ENCODE results near the gene CDX1. TPM values are rescaled to one million over a fixed set of nuclear protein-coding genes. Genes with fewer than 3 reads are reported as not detected.
"Not testable (repeated sequence)": the region's sequence is repeated elsewhere in the genome, so short reads cannot be mapped to it uniquely, and the experiment has no call there.

Gene CDX1
- total RNA-seq, 1 donor: 0.18 TPM

GRCh38 chr5:150224483-150225027, 58.0 kb downstream of the CDX1 start:
- TF ChIP-seq, protein P1, sequence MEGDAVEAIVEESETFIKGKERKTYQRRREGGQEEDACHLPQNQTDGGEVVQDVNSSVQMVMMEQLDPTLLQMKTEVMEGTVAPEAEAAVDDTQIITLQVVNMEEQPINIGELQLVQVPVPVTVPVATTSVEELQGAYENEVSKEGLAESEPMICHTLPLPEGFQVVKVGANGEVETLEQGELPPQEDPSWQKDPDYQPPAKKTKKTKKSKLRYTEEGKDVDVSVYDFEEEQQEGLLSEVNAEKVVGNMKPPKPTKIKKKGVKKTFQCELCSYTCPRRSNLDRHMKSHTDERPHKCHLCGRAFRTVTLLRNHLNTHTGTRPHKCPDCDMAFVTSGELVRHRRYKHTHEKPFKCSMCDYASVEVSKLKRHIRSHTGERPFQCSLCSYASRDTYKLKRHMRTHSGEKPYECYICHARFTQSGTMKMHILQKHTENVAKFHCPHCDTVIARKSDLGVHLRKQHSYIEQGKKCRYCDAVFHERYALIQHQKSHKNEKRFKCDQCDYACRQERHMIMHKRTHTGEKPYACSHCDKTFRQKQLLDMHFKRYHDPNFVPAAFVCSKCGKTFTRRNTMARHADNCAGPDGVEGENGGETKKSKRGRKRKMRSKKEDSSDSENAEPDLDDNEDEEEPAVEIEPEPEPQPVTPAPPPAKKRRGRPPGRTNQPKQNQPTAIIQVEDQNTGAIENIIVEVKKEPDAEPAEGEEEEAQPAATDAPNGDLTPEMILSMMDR (IDR thresholded peaks at IDR 0.05; ENCODE audit: insufficient read depth, low read length): no peak
- H3K4me3 ChIP-seq (ENCODE audit: low read depth, low read length): no peak overlapping the region
- DNase-seq (ENCODE audit: low read depth): peak; percentile 23

- no peak for DNase-seq (ENCODE audit: low read depth)
- no peak overlapping the region for H3K4me3 ChIP-seq (ENCODE audit: low read depth, low read length)
- TF ChIP-seq, protein P1 (IDR thresholded peaks at IDR 0.05; ENCODE audit: insufficient read depth, low read length): no peak
Measured at GRCh38 chr5:150227036-150227435, 60.5 kb downstream of the CDX1 start.

DNA sequence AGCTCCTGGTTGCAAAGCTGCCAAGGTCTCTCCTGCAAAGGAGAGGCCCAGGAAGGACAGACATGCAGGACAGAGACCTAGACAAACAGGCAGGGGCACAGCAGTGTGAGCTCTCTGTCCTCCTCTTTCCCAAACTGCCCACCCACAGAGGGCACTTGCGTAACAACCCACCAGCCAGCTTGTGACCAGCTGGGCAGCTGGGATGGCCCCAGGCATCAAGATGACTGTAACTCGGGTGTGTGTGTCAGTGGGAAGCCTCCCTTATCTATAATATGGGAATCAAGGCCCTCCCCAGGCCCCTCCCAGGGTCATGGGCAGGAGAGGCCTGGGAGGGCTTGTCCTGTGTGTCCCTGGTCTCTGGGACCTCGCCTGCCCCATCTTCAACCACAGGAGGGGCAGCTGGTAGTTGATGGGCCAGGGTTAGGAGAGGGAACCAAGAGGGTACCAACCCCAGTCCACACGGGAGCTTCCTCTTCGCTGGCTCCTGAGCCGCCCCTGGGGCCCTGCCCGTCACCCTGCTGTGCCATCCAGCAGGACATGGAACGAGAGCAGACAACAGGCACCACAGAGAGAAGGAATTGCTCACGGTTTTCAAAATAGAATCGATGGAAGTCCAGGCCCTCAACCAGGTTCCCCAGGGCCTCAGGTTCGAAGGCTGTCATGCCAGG, 61.2 kb downstream of the CDX1 start:
- no peak for DNase-seq (ENCODE audit: low read depth)
- no peak overlapping the region for H3K4me3 ChIP-seq (ENCODE audit: low read depth, low read length)
- TF ChIP-seq, protein P1 (IDR thresholded peaks at IDR 0.05; ENCODE audit: insufficient read depth, low read length): no peak

GRCh38 chr5:150229571-150229970, 63.0 kb downstream of the CDX1 start:
- no peak for DNase-seq (ENCODE audit: low read depth)
- TF ChIP-seq, protein P1 (IDR thresholded peaks at IDR 0.05; ENCODE audit: insufficient read depth, low read length): no peak
- no peak overlapping the region for H3K4me3 ChIP-seq (ENCODE audit: low read depth, low read length)

DNA sequence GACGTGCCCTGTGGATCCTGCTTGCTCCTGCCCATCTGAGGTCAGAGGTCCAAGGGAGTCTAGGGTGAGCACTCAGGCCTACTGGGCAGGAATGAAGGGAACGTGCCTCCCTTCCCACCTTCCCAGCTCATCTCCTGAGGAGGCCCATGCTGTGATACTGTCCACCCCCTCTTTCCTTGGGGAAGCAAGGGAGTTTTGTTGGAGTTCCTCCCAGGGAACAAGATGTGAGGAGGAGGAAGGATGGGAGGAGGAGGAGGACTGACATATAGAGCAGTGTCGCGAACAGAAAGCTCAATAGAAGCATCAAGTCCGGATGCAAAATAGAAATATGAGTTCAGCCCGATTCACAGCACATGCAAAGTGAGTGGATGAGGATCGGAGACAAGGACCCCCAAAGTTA, 64.3 kb downstream of the CDX1 start:
- TF ChIP-seq, protein P1 (IDR thresholded peaks at IDR 0.05; ENCODE audit: insufficient read depth, low read length): no peak
- DNase-seq (ENCODE audit: low read depth): no peak
- no peak overlapping the region for H3K4me3 ChIP-seq (ENCODE audit: low read depth, low read length)

GRCh38 chr5:150233706-150234105, 67.1 kb downstream of the CDX1 start:
- not testable (repeated sequence) for DNase-seq (ENCODE audit: low read depth); H3K4me3 ChIP-seq (ENCODE audit: low read depth, low read length)

Other genes with a start within 250 kb of the CDX1 start
- gene PDE6A, start 222.0 kb upstream of the CDX1 start, total RNA-seq (ENCODE audit: low replicate concordance): not detected in 2 replicates
- gene SLC26A2, start 206.0 kb upstream of the CDX1 start, total RNA-seq (ENCODE audit: low replicate concordance): 12.7 and 20.2 TPM in 2 replicates
- gene TIGD6, start 166.1 kb upstream of the CDX1 start, total RNA-seq (ENCODE audit: low replicate concordance): 5.7 and 7.3 TPM in 2 replicates
- gene HMGXB3, start 166.0 kb upstream of the CDX1 start, total RNA-seq (ENCODE audit: low replicate concordance): 35.4 and 108 TPM in 2 replicates
- under 0.01 and 0.16 TPM in 2 replicates for gene CSF1R, start 80.2 kb upstream of the CDX1 start, total RNA-seq (ENCODE audit: low replicate concordance)
- gene PDGFRB, start 10.9 kb upstream of the CDX1 start, total RNA-seq (ENCODE audit: low replicate concordance): 111 and 180 TPM in 2 replicates
- gene SLC6A7, start 23.3 kb downstream of the CDX1 start, total RNA-seq (ENCODE audit: low replicate concordance): not detected in 2 replicates
- 0.09 TPM in 1 of 2 replicates, not detected in the other for gene CAMK2A, start 123.0 kb downstream of the CDX1 start, total RNA-seq (ENCODE audit: low replicate concordance)
- 1.5 and 2.1 TPM in 2 replicates for gene ARSI, start 136.1 kb downstream of the CDX1 start, total RNA-seq (ENCODE audit: low replicate concordance)
- 8.3 and 23.1 TPM in 2 replicates for gene TCOF1, start 190.9 kb downstream of the CDX1 start, total RNA-seq (ENCODE audit: low replicate concordance)
- gene CD74, start 246.1 kb downstream of the CDX1 start, total RNA-seq (ENCODE audit: low replicate concordance): 0.41 and 1.1 TPM in 2 replicates